ENCODE measurements around the gene PLA2G6. TPM values are rescaled to one million over a fixed set of nuclear protein-coding genes. Genes with fewer than 3 reads are reported as not detected.

The PLA2G6 gene
- total and polyA plus RNA-seq, 2 of the 13 experiments (the other 11 are each of a cell fraction or from before 2014, with no cell fraction given) = 4.8 to 11.5 TPM

DNA sequence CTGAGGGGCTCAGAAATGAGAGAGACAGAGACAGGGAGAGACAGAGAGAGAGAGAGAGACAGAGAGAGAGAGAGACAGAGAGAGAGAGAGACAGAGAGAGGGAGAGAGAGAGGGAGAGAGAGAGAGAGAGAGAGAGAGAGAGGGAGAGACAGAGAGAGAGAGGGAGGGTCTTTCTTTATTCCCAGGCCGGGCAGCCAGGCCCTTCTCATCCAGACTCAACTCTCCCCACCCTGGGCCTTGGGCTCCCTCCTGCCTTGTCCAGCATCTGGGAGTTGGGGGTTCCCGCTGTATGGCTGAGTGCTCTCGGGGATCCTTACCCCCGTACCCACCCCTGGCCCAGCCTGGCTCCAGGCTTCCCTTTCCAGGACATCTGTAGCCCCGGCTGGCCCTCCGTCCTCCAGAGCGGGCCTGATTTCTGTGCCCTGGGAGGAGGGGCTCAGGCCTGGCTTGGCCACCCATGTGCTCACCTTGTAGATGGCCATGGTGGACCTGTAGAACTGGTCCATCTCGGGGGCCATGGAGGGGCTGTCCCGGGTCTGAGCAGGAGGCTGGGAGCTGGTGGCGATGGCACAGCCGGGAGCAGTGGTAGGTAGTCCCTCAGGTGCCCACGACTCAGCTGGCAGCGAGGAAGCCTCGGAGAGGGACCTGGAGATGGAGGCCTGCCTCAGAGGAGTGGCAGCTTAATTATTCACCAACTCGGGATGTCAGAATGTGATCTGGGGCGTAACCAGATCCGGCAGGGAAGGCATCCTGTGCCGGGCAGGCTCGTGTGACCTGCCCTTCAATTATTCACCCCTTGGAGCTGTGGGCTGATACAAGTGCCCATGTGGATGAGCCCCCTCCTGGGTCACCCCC is 71.4 kb downstream of the PLA2G6 start, which contains the start of gene BAIAP2L2 (continued):
- TF ChIP-seq, protein P1, sequence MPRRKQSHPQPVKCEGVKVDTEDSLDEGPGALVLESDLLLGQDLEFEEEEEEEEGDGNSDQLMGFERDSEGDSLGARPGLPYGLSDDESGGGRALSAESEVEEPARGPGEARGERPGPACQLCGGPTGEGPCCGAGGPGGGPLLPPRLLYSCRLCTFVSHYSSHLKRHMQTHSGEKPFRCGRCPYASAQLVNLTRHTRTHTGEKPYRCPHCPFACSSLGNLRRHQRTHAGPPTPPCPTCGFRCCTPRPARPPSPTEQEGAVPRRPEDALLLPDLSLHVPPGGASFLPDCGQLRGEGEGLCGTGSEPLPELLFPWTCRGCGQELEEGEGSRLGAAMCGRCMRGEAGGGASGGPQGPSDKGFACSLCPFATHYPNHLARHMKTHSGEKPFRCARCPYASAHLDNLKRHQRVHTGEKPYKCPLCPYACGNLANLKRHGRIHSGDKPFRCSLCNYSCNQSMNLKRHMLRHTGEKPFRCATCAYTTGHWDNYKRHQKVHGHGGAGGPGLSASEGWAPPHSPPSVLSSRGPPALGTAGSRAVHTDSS (CRISPR knock-in tag; conservative IDR thresholded peaks at IDR 0.05) = no peak
- peak; percentile 52; the same call in 1 of the 2 replicates for TF ChIP-seq CBX5 (CRISPR knock-in tag; IDR thresholded peaks at IDR 0.05; ENCODE audit: borderline replicate concordance)
- TF ChIP-seq, protein P2, sequence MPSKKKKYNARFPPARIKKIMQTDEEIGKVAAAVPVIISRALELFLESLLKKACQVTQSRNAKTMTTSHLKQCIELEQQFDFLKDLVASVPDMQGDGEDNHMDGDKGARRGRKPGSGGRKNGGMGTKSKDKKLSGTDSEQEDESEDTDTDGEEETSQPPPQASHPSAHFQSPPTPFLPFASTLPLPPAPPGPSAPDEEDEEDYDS (CRISPR knock-in tag; IDR thresholded peaks at IDR 0.05) = peak; percentile 57; the same call in 1 of the 2 replicates
- TF ChIP-seq, protein P3, sequence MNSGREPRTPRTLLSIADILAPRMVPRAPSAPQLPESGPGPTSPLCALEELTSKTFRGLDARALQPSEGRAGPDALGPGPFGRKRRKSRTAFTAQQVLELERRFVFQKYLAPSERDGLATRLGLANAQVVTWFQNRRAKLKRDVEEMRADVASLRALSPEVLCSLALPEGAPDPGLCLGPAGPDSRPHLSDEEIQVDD (CRISPR knock-in tag; IDR thresholded peaks at IDR 0.05; ENCODE audit: borderline replicate concordance) = no peak; the same call in 1 of the 2 replicates
- no peak for TF ChIP-seq ZNF879 (CRISPR knock-in tag; IDR thresholded peaks at IDR 0.05)
- TF ChIP-seq, protein P4, sequence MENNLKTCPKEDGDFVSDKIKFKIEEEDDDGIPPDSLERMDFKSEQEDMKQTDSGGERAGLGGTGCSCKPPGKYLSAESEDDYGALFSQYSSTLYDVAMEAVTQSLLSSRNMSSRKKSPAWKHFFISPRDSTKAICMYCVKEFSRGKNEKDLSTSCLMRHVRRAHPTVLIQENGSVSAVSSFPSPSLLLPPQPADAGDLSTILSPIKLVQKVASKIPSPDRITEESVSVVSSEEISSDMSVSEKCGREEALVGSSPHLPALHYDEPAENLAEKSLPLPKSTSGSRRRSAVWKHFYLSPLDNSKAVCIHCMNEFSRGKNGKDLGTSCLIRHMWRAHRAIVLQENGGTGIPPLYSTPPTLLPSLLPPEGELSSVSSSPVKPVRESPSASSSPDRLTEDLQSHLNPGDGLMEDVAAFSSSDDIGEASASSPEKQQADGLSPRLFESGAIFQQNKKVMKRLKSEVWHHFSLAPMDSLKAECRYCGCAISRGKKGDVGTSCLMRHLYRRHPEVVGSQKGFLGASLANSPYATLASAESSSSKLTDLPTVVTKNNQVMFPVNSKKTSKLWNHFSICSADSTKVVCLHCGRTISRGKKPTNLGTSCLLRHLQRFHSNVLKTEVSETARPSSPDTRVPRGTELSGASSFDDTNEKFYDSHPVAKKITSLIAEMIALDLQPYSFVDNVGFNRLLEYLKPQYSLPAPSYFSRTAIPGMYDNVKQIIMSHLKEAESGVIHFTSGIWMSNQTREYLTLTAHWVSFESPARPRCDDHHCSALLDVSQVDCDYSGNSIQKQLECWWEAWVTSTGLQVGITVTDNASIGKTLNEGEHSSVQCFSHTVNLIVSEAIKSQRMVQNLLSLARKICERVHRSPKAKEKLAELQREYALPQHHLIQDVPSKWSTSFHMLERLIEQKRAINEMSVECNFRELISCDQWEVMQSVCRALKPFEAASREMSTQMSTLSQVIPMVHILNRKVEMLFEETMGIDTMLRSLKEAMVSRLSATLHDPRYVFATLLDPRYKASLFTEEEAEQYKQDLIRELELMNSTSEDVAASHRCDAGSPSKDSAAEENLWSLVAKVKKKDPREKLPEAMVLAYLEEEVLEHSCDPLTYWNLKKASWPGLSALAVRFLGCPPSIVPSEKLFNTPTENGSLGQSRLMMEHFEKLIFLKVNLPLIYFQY (CRISPR knock-in tag; IDR thresholded peaks at IDR 0.05; ENCODE audit: borderline replicate concordance) = no peak
- TF ChIP-seq ZNF3 (CRISPR knock-in tag; IDR thresholded peaks at IDR 0.05) = no peak
- no peak for TF ChIP-seq ZNF839 (CRISPR knock-in tag; IDR thresholded peaks at IDR 0.05; ENCODE audit: borderline replicate concordance)
- TF ChIP-seq, protein P5, sequence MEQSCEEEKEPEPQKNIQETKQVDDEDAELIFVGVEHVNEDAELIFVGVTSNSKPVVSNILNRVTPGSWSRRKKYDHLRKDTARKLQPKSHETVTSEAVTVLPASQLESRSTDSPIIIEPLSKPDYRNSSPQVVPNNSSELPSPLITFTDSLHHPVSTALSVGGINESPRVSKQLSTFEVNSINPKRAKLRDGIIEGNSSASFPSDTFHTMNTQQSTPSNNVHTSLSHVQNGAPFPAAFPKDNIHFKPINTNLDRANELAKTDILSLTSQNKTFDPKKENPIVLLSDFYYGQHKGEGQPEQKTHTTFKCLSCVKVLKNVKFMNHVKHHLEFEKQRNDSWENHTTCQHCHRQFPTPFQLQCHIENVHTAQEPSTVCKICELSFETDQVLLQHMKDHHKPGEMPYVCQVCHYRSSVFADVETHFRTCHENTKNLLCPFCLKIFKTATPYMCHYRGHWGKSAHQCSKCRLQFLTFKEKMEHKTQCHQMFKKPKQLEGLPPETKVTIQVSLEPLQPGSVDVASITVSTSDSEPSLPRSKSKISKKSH (CRISPR knock-in tag; IDR thresholded peaks at IDR 0.05; ENCODE audit: borderline replicate concordance) = no peak
- no peak for TF ChIP-seq NRL (CRISPR knock-in tag; IDR thresholded peaks at IDR 0.05; ENCODE audit: borderline replicate concordance)
- 0 out of 2 replicates have a peak, but pooled peaks have one; percentile 46 for TF ChIP-seq MED1 (CRISPR knock-in tag; IDR thresholded peaks at IDR 0.05)
- no peak for TF ChIP-seq NPAS2 (CRISPR knock-in tag; IDR thresholded peaks at IDR 0.05; ENCODE audit: borderline replicate concordance)
- TF ChIP-seq, protein P6, sequence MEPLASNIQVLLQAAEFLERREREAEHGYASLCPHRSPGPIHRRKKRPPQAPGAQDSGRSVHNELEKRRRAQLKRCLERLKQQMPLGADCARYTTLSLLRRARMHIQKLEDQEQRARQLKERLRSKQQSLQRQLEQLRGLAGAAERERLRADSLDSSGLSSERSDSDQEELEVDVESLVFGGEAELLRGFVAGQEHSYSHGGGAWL (CRISPR knock-in tag; IDR thresholded peaks at IDR 0.05) = peak; percentile 70; the same call in 1 of the 2 replicates
- TF ChIP-seq ZNF660 (CRISPR knock-in tag; IDR thresholded peaks at IDR 0.05; ENCODE audit: borderline replicate concordance, low read depth) = no peak
- TF ChIP-seq, protein P7, sequence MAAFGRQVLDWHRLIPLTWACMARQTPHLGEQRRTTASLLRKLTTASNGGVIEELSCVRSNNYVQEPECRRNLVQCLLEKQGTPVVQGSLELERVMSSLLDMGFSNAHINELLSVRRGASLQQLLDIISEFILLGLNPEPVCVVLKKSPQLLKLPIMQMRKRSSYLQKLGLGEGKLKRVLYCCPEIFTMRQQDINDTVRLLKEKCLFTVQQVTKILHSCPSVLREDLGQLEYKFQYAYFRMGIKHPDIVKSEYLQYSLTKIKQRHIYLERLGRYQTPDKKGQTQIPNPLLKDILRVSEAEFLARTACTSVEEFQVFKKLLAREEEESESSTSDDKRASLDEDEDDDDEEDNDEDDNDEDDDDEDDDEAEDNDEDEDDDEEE (CRISPR knock-in tag; IDR thresholded peaks at IDR 0.05) = no peak
- no peak for TF ChIP-seq ZSCAN29 (CRISPR knock-in tag; conservative IDR thresholded peaks at IDR 0.05)
- no peak for TF ChIP-seq ZNF546 (CRISPR knock-in tag; conservative IDR thresholded peaks at IDR 0.05)
- no peak; the same call in 1 of the 2 replicates for TF ChIP-seq KAT7 (CRISPR knock-in tag; IDR thresholded peaks at IDR 0.05; ENCODE audit: borderline replicate concordance)
- TF ChIP-seq ARNT (IDR thresholded peaks at IDR 0.05) = no peak
